SK-N-SH (cell line): ENCODE results near the gene SND1. TPM values are rescaled to one million over a fixed set of nuclear protein-coding genes. Genes with fewer than 3 reads are reported as not detected.

Experiments
- CTCF ChIA-PET: fragments of 300-600, 350-600 bp; formaldehyde crosslinking; extraction: SDS; loops from one replicate; lab custom pipeline; 2021; lab: Yijun Ruan, JAX
- POLR2A ChIA-PET: fragments of 350-600 bp; sonication (Branson Sonifier 250); formaldehyde crosslinking; extraction: SDS; loops from one replicate; lab custom pipeline; 2020; ENCODE audit warnings: antibody characterized with exemption, inconsistent platforms; lab: Yijun Ruan, JAX
- DNase-seq: peaks from one replicate; pipeline ENCODE4 v3.0.0; 2012
- H2AFZ ChIP-seq: fragments of 200-600 bp; sonication (generic); 2 replicates; pipeline ENCODE4 v1.8.1; 2016; ENCODE audit warnings: antibody characterized with exemption, mild to moderate bottlenecking, low read depth
- H3F3A ChIP-seq: fragments of 200-600 bp; sonication (generic); replicated peaks from 2 replicates; pipeline ENCODE3; 2016; ENCODE audit warnings: antibody characterized with exemption, mild to moderate bottlenecking; ENCODE audit not compliant: insufficient read depth
- H3K27ac ChIP-seq, 2 experiments: fragments of 200-500 bp in 1 of 2; fragments of 200-600 bp in 1 of 2; sonication (Bioruptor generic) in 1 of 2; sonication (generic), shearing (Covaris generic) in 1 of 2; 2 replicates each; pipeline versions ENCODE4 v1.5.1 to v1.6.1; 2014 to 2016; ENCODE audit warnings: low read depth in 2 of 2, inconsistent platforms in 1 of 2, low read length in 1 of 2, mild to moderate bottlenecking in 1 of 2, mixed read lengths in 1 of 2
- H3K27me3 ChIP-seq: fragments of 200-600 bp; sonication (generic), shearing (Covaris generic); 2 replicates; pipeline ENCODE4 v1.6.1; 2016; ENCODE audit warnings: mixed run types; ENCODE audit not compliant: insufficient read depth
- H3K36me3 ChIP-seq, 2 experiments: fragments of 200-500 bp in 1 of 2; fragments of 200-600 bp in 1 of 2; sonication (Bioruptor generic) in 1 of 2; sonication (generic) in 1 of 2; replicated peaks in 1 of 2; 2 replicates each; pipeline versions ENCODE3 to v1.5.1; 2014 to 2016; ENCODE audit warnings: low read length in 1 of 2, mild to moderate bottlenecking in 1 of 2; ENCODE audit not compliant: insufficient read depth in 2 of 2, control insufficient read depth in 1 of 2
- H3K4me1 ChIP-seq, 2 experiments: fragments of 200-500 bp in 1 of 2; fragments of 200-600 bp in 1 of 2; sonication (Bioruptor generic) in 1 of 2; sonication (generic), shearing (Covaris generic) in 1 of 2; 2 replicates each; pipeline versions ENCODE4 v1.5.1 to v1.6.1; 2014 to 2016; ENCODE audit warnings: low read depth in 1 of 2, low read length in 1 of 2, mixed run types in 1 of 2; ENCODE audit not compliant: insufficient read depth in 2 of 2, control insufficient read depth in 1 of 2
- H3K4me2 ChIP-seq: fragments of 200-600 bp; sonication (generic), shearing (Covaris generic); 2 replicates; pipeline ENCODE4 v1.6.1; 2017; ENCODE audit warnings: mixed run types
- H3K4me3 ChIP-seq, 2 experiments: fragments of 200-500 bp in 1 of 2; fragments of 200-600 bp in 1 of 2; sonication (Bioruptor generic) in 1 of 2; sonication (generic), shearing (Covaris generic) in 1 of 2; 2 replicates each; pipeline versions ENCODE4 v1.5.1 to v1.8.1; 2014 to 2016; ENCODE audit warnings: low read depth in 2 of 2, inconsistent platforms in 1 of 2, low read length in 1 of 2, mild to moderate bottlenecking in 1 of 2, mixed read lengths in 1 of 2, moderate library complexity in 1 of 2
- H3K79me2 ChIP-seq: fragments of 200-600 bp; sonication (generic); 2 replicates; pipeline ENCODE4 v1.8.1; 2017; ENCODE audit warnings: mild to moderate bottlenecking; ENCODE audit not compliant: insufficient read depth
- H3K9ac ChIP-seq: fragments of 200-600 bp; sonication (generic); 2 replicates; pipeline ENCODE4 v1.6.1; 2017; ENCODE audit warnings: mixed run types
- H3K9me2 ChIP-seq: fragments of 200-600 bp; sonication (generic); 2 replicates; pipeline ENCODE4 v1.6.1; 2017; ENCODE audit warnings: mixed run types
- H3K9me3 ChIP-seq: fragments of 200-600 bp; sonication (generic); 2 replicates; pipeline ENCODE4 v1.6.1; 2017; ENCODE audit warnings: mixed run types, mild to moderate bottlenecking, moderate library complexity
- H4K20me1 ChIP-seq: fragments of 200-600 bp; sonication (generic); 2 replicates; pipeline ENCODE4 v1.6.1; 2017; ENCODE audit warnings: mild to moderate bottlenecking, mixed run types; ENCODE audit not compliant: insufficient read depth
- CHD2 ChIP-seq: fragments of 150-350 bp; IDR thresholded peaks from 2 replicates; pipeline ENCODE4 v1.6.1; 2018; ENCODE audit warnings: low read length; ENCODE audit not compliant: partially characterized antibody
- ELF1 ChIP-seq: IDR thresholded peaks from 2 replicates; pipeline ENCODE4 v1.4.0; 2012
- EZH2phosphoT487 ChIP-seq: fragments of 200-600 bp; sonication (generic); IDR thresholded peaks from 2 replicates; pipeline ENCODE4 v1.6.1; 2017; ENCODE audit warnings: low read depth, mixed run types, mild to moderate bottlenecking, antibody characterized with exemption, moderate library complexity, borderline replicate concordance
- FOSL2 ChIP-seq: IDR thresholded peaks from 2 replicates; pipeline ENCODE4 v1.4.0; 2012; ENCODE audit warnings: low read depth, mild to moderate bottlenecking, moderate library complexity, borderline replicate concordance
- FOXJ3 ChIP-seq: sonication (generic); formaldehyde crosslinking; IDR thresholded peaks from 2 replicates; pipeline ENCODE4 v1.5.1; 2020; ENCODE audit warnings: mild to moderate bottlenecking, missing genetic modification reagents
- FOXM1 ChIP-seq: IDR thresholded peaks from 2 replicates; pipeline ENCODE4 v1.4.0; 2012; ENCODE audit warnings: low read depth, mild to moderate bottlenecking
- GABPA ChIP-seq: IDR thresholded peaks from 2 replicates; pipeline ENCODE4 v1.4.0; 2012; ENCODE audit warnings: low read depth, mild to moderate bottlenecking
- GATA2 ChIP-seq: sonication (generic); formaldehyde crosslinking; IDR thresholded peaks from 2 replicates; pipeline ENCODE4 v1.5.0; 2020; ENCODE audit warnings: mild to moderate bottlenecking, missing genetic modification reagents
- IRF3 ChIP-seq: fragments of 150-350 bp; IDR thresholded peaks from 2 replicates; pipeline ENCODE4 v1.6.1; 2016; ENCODE audit warnings: mild to moderate bottlenecking, low read depth, low read length
- JUND ChIP-seq: IDR thresholded peaks from 2 replicates; pipeline ENCODE4 v1.4.0; 2012
- MAX ChIP-seq: IDR thresholded peaks from 2 replicates; pipeline ENCODE4 v1.4.0; 2012; ENCODE audit warnings: low read depth
- NFIC ChIP-seq: IDR thresholded peaks from 2 replicates; pipeline ENCODE4 v1.4.0; 2012; ENCODE audit warnings: borderline replicate concordance
- NRF1 ChIP-seq: IDR thresholded peaks from 2 replicates; pipeline ENCODE4 v1.6.1; 2012; ENCODE audit warnings: low read depth, mild to moderate bottlenecking, low read length
- PBX3 ChIP-seq: IDR thresholded peaks from 2 replicates; pipeline ENCODE4; 2012
- POLR2AphosphoS5 ChIP-seq: IDR thresholded peaks from 2 replicates; pipeline ENCODE4 v1.6.1; 2012; ENCODE audit warnings: low read depth, low read length
- RFX5 ChIP-seq: IDR thresholded peaks from 2 replicates; pipeline ENCODE4 v1.6.1; 2012; ENCODE audit warnings: mild to moderate bottlenecking, improper control_type of control experiment, low read length
- RXRA ChIP-seq: IDR thresholded peaks from 2 replicates; pipeline ENCODE4 v1.4.0; 2012; ENCODE audit warnings: low read depth, mild to moderate bottlenecking, borderline replicate concordance
- SIN3A ChIP-seq: IDR thresholded peaks from 2 replicates; pipeline ENCODE4 v1.6.1; 2012; ENCODE audit warnings: low read depth, mild to moderate bottlenecking, low read length, moderate library complexity, borderline replicate concordance
- TEAD4 ChIP-seq: IDR thresholded peaks from 2 replicates; pipeline ENCODE4 v1.4.0; 2012; ENCODE audit warnings: mild to moderate bottlenecking, borderline replicate concordance; ENCODE audit not compliant: insufficient read depth
- WGBS: methylation state at CpG from one replicate; pipeline ENCODE4 v1.1.6; 2017; ENCODE audit warnings: low lambda C conversion rate; 5-methylcytosine and 5-hydroxymethylcytosine counted together
- polyA plus RNA-seq, 3 experiments: library from polyadenylated mRNA; depleted of rRNA; stranded (reverse); fragments of >200 nt; gene quantifications; 2 replicates each; pipeline ENCODE4 v1.2.3, GENCODE V29; 2012

The SND1 gene
- polyA plus RNA-seq, 1 of the 3 experiments (the other 2 are of a cell fraction) = 165 TPM

GRCh38 chr7:127677433-127678230 lies 25.6 kb downstream of the SND1 start:
- ChIA-PET POLR2A (no interaction called here), CTCF (interaction anchor here (1.0 to 2.0 kb wide), 5 partner anchors 11 to 457 kb away, joined by 3 to 5 read pairs (median 4); no protein-coding TSS in a partner anchor)
- Histone ChIP-seq H3K9me3 (0 out of 2 replicates have a peak, but pooled peaks cover 5% of the 10 kb centered on the region), H3K9me2 (no peaks in the 10 kb centered on the region), H3K36me3 (peaks cover 34 to 64% of the 10 kb centered on the region in 2 experiments), H3K4me2 (no peak overlapping the region), H3K4me1 (no peaks in the 10 kb centered on the region; a peak in 1 of 4 replicates), H3K27me3 (no peaks in the 10 kb centered on the region), H3K9ac (no peak overlapping the region), H3F3A (peaks cover 8% of the 10 kb centered on the region), H3K4me3 (no peak overlapping the region), H4K20me1 (peaks cover 57% of the 10 kb centered on the region), H3K27ac (no peak overlapping the region), H3K79me2 (peaks cover 99% of the 10 kb centered on the region), H2AFZ (no peak overlapping the region)
- DNase-seq = no peak
- 95% methylated on average over 8 of the region's 8 CpGs for WGBS
- TF ChIP-seq FOXJ3 (CRISPR knock-in tag) = no peak
- no peak for TF ChIP-seq NRF1
- no peak for TF ChIP-seq IRF3
- TF ChIP-seq SIN3A = no peak
- no peak for TF ChIP-seq NFIC
- TF ChIP-seq CHD2 = no peak
- TF ChIP-seq TEAD4 = no peak
- no peak for TF ChIP-seq RFX5
- TF ChIP-seq MAX = no peak
- TF ChIP-seq FOXM1 = no peak
- TF ChIP-seq POLR2AphosphoS5 = no peak
- no peak for TF ChIP-seq EZH2phosphoT487
- no peak for TF ChIP-seq PBX3
- TF ChIP-seq JUND = no peak
- no peak for TF ChIP-seq GABPA
- no peak for TF ChIP-seq FOSL2
- no peak for TF ChIP-seq GATA2
- TF ChIP-seq RXRA = no peak
- TF ChIP-seq ELF1 = no peak
